RWPE2 (cell line): ENCODE measurements around the gene CHD2.

Source experiments
- ATAC-seq: fragments of 200-7000 bp; cut with Tn5 transposase; 3 replicates; pipeline ENCODE4 v1.9.1; 2021; ENCODE audit warnings: low read depth
- DNase-seq: peaks from one replicate; pipeline ENCODE4 v3.0.0-alpha.2; 2020; ENCODE audit warnings: low spot score
- H3K27ac ChIP-seq: fragments of 450-650 bp; 2 replicates; pipeline ENCODE4 v1.5.1; 2017; ENCODE audit warnings: mild to moderate bottlenecking; ENCODE audit not compliant: poor library complexity, severe bottlenecking
- H3K27me3 ChIP-seq: fragments of 250-450 bp; sonication (Bioruptor Pico); 2 replicates; pipeline ENCODE4 v1.5.1; 2021; ENCODE audit warnings: mild to moderate bottlenecking, moderate library complexity; ENCODE audit not compliant: insufficient read depth, poor library complexity, severe bottlenecking
- H3K36me3 ChIP-seq: fragments of 250-450 bp; sonication (Bioruptor Pico); 2 replicates; pipeline ENCODE4 v1.5.1; 2020; ENCODE audit warnings: low read depth, mild to moderate bottlenecking, moderate library complexity
- H3K4me1 ChIP-seq: fragments of 250-450 bp; sonication (Bioruptor Pico); 2 replicates; pipeline ENCODE4 v1.5.1; 2021; ENCODE audit warnings: mild to moderate bottlenecking, moderate library complexity; ENCODE audit not compliant: insufficient read depth, poor library complexity, severe bottlenecking
- H3K4me3 ChIP-seq: fragments of 250-450 bp; sonication (Bioruptor Pico); 2 replicates; pipeline ENCODE4 v1.5.1; 2021; ENCODE audit warnings: mild to moderate bottlenecking, moderate library complexity; ENCODE audit not compliant: severe bottlenecking
- H3K9me3 ChIP-seq: fragments of 250-450 bp; sonication (Bioruptor Pico); 2 replicates; pipeline ENCODE4 v1.5.1; 2021; ENCODE audit warnings: mild to moderate bottlenecking, moderate library complexity; ENCODE audit not compliant: severe bottlenecking
- CTCF ChIP-seq: fragments of 450-650 bp; IDR thresholded peaks from one replicate; pipeline ENCODE4 v1.5.1; 2017; ENCODE audit warnings: mild to moderate bottlenecking, moderate library complexity; ENCODE audit not compliant: poor library complexity, severe bottlenecking

Gene CHD2

GRCh38 chr15:92878593-92879053 lies 21.5 kb upstream of the CHD2 start:
- TF ChIP-seq CTCF: no peak
- Histone ChIP-seq H3K27me3 (no peaks in the 10 kb centered on the region), H3K4me1 (peaks cover 9% of the 10 kb centered on the region), H3K27ac (no peak overlapping the region), H3K4me3 (no peak overlapping the region), H3K36me3 (peaks cover 4% of the 10 kb centered on the region), H3K9me3 (no peaks in the 10 kb centered on the region)
- DNase-seq (no peak), ATAC-seq (no peak)

DNA sequence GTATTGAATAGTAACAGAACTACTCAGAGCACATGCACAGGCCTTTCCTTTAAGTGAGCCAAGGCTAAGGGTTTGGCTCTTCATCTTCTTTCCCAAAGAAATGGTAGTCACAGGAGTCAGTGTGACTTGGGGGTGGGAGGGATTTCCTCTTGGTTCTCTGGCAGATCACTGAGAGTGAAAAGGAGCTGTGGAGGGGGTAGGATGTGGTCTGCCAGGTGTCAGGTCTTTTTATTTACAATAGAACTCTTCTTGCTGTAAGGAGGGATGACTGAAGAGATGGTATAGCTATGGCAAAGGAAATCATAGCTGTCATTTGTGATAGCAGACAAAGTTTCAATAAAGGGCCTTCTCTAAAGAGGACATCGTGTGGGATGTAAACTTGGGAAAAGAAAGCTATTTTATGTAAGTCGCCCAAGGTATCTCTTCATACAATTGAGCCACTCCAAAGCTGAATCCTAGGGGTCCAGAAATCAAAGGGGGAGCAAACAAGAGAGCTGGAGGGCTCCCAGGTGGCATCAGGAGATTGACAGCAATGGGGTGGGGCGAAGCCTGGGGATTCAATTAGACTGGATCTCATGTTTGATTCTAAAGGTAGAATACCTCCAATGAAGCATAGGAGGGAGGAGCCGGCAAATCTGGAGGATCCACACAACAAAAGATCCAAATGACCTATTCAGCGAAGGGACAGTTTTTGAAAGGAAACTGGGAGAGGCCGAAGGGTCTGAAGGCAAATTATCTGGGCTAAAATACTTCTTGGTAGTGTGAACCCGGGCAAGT lies 20.0 kb upstream of the CHD2 start:
- TF ChIP-seq CTCF: no peak
- no peak for DNase-seq
- Histone ChIP-seq H3K27ac (no peak overlapping the region), H3K9me3 (no peaks in the 10 kb centered on the region), H3K36me3 (peaks cover 19% of the 10 kb centered on the region), H3K4me3 (no peak overlapping the region), H3K27me3 (no peaks in the 10 kb centered on the region), H3K4me1 (peaks cover 9% of the 10 kb centered on the region)
- ATAC-seq: no peak

- Histone ChIP-seq H3K4me1 (peaks cover 15% of the 10 kb centered on the region), H3K4me3 (no peak overlapping the region), H3K36me3 (peaks cover 26% of the 10 kb centered on the region), H3K9me3 (no peaks in the 10 kb centered on the region), H3K27me3 (no peaks in the 10 kb centered on the region), H3K27ac (peak overlapping the region; percentile 89)
- ATAC-seq: no peak
- DNase-seq: no peak
- TF ChIP-seq CTCF: no peak
These were observed 19.3 kb upstream of the CHD2 start for GRCh38 chr15:92880796-92881195.

GRCh38 chr15:92881211-92881754 lies 18.8 kb upstream of the CHD2 start:
- peak overlapping the region; percentile 89 for H3K27ac ChIP-seq
- no peak for ATAC-seq
- TF ChIP-seq CTCF: no peak
- no peaks in the 10 kb centered on the region for H3K9me3 ChIP-seq
- DNase-seq: no peak
- peaks cover 19% of the 10 kb centered on the region for H3K4me1 ChIP-seq
- no peaks in the 10 kb centered on the region for H3K27me3 ChIP-seq
- peaks cover 31% of the 10 kb centered on the region for H3K36me3 ChIP-seq
- H3K4me3 ChIP-seq: peak overlapping the region; percentile 22
